Adipose tissue (tissue), 3 donors: Measurements from ENCODE around the gene LINC01488. TPM values are rescaled to one million over a fixed set of nuclear protein-coding genes. Genes with fewer than 3 reads are reported as not detected.

Source experiments
- H3K27ac ChIP-seq: one replicate; pipeline ENCODE4 v1.5.1; 2013; ENCODE audit warnings: low read depth, low read length
- WGBS, 3 donors: extraction: QIAGEN DNeasy Blood & Tissue Kit; methylation state at CpG; one replicate each; pipeline ENCODE4 v1.1.7; 2013; 5-methylcytosine and 5-hydroxymethylcytosine counted together
- polyA plus RNA-seq, 3 donors: library from polyadenylated mRNA; stranded (reverse); fragments of 200-250 nt; gene quantifications; one replicate each; pipeline ENCODE4 v1.2.3, GENCODE V29; 2013
- donor health status: healthy with polysubstance abuse.
- donor health status: Bipolar disorder and iron deficiency.
- donor health status: healthy.

LINC01488 gene
- polyA plus RNA-seq, 3 donors, result not detected

DNA sequence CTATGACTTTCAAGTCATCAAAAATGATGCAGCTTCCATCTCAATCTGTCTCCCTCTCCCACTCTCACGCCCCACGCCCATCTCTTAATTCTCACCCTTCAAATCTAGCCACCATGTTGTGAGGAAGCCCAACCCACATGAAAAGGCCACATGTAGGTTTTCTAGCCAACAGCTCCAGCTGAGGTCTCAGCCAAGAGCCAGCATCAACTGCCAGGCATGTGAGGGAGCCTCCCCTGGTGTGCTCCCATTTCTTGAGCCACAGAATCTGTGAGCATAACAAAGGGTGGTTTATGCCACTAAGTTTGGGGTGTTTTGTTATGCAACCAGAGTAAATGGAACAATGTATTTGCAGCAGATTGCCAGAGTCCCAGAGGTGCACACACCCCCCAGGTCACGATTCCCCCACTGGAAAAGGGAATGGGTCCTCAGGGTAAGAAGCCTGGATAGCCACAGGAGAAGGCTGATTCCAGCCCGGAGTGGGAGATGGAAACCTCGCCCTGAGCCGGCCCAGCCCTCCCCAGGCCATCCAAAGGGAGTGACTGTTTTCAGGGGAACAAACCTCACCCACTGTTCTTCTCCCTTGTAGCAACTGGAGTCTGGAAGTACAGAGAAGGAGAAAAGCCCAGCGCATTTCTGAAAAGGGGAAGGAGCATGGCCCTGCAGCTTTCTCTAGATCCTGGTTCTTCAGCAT lies 20.0 kb upstream of the LINC01488 start:
- 79 to 92% (median 84%) methylated on average over 7 of the region's 7 CpGs for WGBS, 3 donors
- no peak overlapping the region for H3K27ac ChIP-seq

- 64 to 66% (median 66%) methylated on average over 19 of the region's 19 CpGs for WGBS, 3 donors
- H3K27ac ChIP-seq, result no peak overlapping the region
These were observed 19.1 kb upstream of the LINC01488 start for GRCh38 chr11:69462106-69462951.

GRCh38 chr11:69463181-69463994 lies 18.1 kb upstream of the LINC01488 start:
- H3K27ac ChIP-seq, result no peak overlapping the region
- WGBS, 3 donors, result 47 to 54% (median 54%) methylated on average over 14 of the region's 14 CpGs

GRCh38 chr11:69463995-69464960 lies 17.2 kb upstream of the LINC01488 start:
- no peak overlapping the region for H3K27ac ChIP-seq

GRCh38 chr11:69465236-69466000 lies 16.0 kb upstream of the LINC01488 start:
- 69 to 83% (median 81%) methylated on average over 17 of the region's 17 CpGs for WGBS, 3 donors
- H3K27ac ChIP-seq, result no peak overlapping the region

More at GRCh38 chr11:69463995-69464960, 17.2 kb upstream of the LINC01488 start:
- 69 to 80% (median 77%) methylated on average over 16 of the region's 16 CpGs for WGBS, 3 donors

DNA sequence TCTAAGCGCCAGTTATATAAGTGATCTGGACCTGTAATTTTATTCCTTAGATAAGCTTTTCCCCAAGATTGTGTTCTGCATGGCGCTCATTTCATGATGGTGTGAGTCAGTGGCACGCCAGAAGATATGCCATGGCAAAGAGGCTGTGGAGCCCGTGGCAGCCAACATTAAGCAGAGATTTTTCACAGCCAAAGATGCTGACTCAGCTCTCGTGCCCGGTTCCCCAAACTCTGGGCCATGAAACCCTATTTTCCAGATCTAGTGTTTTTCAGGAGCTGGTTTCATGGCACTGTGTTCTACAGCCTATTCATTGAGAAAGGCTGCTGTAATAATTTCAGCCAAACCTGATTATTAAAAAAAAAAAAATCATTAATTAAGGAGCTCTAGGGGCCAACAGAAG lies 15.4 kb upstream of the LINC01488 start:
- H3K27ac ChIP-seq, result no peak overlapping the region
- 82 to 89% (median 85%) methylated on average over 6 of the region's 6 CpGs for WGBS, 3 donors

- 82 to 97% (median 91%) methylated on average over 4 of the region's 4 CpGs for WGBS, 3 donors
- no peak overlapping the region for H3K27ac ChIP-seq
These were observed 14.3 kb upstream of the LINC01488 start for GRCh38 chr11:69467196-69467595.

GRCh38 chr11:69467646-69468045 lies 13.8 kb upstream of the LINC01488 start:
- no peak overlapping the region for H3K27ac ChIP-seq
- 69 to 89% (median 85%) methylated on average over 9 of the region's 9 CpGs for WGBS, 3 donors

- 89 to 91% (median 89%) methylated on average over 11 of the region's 11 CpGs for WGBS, 3 donors
- H3K27ac ChIP-seq, result no peak overlapping the region
These were observed 13.2 kb upstream of the LINC01488 start for GRCh38 chr11:69468221-69468620.

- H3K27ac ChIP-seq, result no peak overlapping the region
- WGBS, 3 donors, result 89 to 91% (median 90%) methylated on average over 25 of the region's 25 CpGs
These were observed 12.3 kb upstream of the LINC01488 start for GRCh38 chr11:69468911-69469885.

DNA sequence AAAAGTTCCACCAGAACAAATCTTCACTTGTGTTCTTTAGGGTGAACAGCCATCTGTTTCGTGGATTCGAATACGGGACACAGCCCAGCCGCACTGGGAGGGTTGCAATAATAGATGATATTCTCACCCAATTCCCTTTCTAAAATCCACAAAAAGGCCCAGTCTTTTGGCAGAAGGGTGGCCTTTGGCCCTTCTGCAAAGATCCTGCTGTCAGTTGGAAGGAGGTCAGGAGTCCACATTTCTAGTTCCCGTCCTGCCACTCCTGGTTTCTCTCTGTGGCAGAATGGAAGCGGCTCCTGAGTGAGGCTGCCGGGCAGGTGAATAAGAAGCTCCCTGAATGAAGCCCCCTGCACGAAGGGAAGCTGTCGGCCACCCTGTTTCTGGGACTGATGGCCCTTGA lies 11.2 kb upstream of the LINC01488 start:
- no peak overlapping the region for H3K27ac ChIP-seq
- 82 to 95% (median 93%) methylated on average over 9 of the region's 9 CpGs for WGBS, 3 donors

- H3K27ac ChIP-seq, result no peak overlapping the region
- WGBS, 3 donors, result 46 to 64% (median 60%) methylated on average over 63 to 64 of the region's 64 CpGs
These were observed 10.4 kb upstream of the LINC01488 start for GRCh38 chr11:69470793-69471728.

DNA sequence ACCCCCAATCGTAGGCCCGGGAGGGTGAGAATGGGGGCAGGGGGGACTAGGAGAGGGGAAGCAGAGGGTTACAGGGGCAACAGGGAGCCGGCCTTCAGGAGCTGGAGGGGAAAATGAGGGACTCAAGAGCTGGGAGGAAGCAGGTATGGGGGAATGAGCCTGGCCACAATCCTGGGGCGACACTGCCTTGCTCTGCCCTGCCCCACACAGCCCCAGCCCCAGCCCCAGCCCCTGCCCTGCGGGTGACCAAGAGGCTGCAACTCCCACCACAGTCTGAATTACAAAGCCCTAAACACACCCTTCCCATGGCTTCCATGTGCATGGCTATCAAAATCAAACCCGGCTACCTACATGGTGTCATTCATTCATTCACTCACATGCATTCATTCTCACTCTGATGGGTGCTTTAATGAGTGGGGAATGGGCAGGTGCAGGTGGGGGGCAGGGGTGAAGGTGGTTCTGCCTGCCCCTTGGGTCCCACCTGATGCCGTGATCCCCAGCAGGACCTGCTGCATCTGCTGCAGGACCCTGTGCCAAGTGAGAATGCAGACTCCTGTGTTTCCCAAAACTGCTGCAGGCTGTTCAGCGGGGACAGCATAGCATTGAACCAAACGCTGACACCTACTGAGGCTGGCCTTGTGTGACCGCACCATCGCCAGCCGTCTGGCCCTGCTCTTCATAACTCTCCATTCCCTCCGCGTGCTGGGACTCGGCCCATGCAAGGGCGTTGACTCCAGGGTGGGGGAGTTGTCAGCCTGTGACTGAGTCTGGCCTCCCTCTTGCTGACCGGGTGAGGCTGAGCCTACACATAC lies 9.5 kb upstream of the LINC01488 start:
- no peak overlapping the region for H3K27ac ChIP-seq
- WGBS, 3 donors, result 70 to 76% (median 73%) methylated on average over 17 of the region's 17 CpGs

GRCh38 chr11:69472541-69473275 lies 8.8 kb upstream of the LINC01488 start:
- 89 to 94% (median 92%) methylated on average over 12 of the region's 12 CpGs for WGBS, 3 donors
- no peak overlapping the region for H3K27ac ChIP-seq
